Activated CD4-positive, alpha-beta T cell treated with anti-CD3 and anti-CD28 coated beads, Interleukin-2, Interleukin-4, amounts not matched to agents 100 ng/mL and 50 ng/mL, durations not matched to agents 16 hours and 8 hours (primary cell): ENCODE data around the gene DUSP22.

ENCODE experiments used
- DNase-seq: peaks from one replicate; pipeline ENCODE4 v3.0.0-alpha.2; 2020; ENCODE audit warnings: low spot score

DUSP22 gene

DNA sequence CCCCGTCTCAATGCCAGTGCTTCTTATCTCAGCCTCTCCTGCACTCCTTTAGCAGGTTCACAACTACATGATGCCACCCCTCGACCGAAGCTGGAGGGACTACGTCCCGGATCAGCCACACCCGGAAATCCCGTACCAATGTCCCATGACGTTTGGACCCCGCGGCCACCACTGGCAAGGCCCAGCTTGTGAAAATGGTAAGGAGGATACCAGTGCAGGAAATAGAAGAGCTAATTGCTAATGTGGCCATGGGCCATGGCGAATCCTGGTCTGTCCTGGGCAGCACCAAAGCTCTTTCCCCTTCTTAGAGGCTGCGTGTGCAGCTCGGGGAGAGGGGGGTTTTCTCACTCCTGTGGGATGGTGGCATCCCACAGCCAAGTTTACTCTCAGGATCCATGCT lies 104.8 kb downstream of the DUSP22 start:
- no peak for DNase-seq

GRCh38 chr6:397604-398003 lies 105.3 kb downstream of the DUSP22 start:
- DNase-seq: no peak

DNA sequence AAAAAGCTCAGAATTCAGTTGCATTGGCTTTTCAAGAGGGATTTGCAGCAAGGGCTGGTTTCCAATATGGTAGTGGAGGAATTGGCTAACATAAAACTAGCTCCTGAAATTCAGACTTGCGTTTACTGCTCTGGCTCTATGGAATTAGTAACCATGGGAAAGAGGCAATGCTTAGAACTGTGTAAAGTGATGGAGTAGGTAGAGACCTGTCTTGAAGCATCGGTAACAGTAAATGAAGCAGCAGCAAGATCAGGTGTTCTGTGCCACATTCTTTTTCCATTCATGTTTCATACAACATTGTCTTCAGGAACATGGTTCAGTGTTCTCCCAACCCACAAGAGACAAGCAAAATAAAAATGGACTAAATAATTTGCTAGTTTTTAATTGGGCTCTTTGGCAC lies 105.8 kb downstream of the DUSP22 start:
- DNase-seq: no peak

DNA sequence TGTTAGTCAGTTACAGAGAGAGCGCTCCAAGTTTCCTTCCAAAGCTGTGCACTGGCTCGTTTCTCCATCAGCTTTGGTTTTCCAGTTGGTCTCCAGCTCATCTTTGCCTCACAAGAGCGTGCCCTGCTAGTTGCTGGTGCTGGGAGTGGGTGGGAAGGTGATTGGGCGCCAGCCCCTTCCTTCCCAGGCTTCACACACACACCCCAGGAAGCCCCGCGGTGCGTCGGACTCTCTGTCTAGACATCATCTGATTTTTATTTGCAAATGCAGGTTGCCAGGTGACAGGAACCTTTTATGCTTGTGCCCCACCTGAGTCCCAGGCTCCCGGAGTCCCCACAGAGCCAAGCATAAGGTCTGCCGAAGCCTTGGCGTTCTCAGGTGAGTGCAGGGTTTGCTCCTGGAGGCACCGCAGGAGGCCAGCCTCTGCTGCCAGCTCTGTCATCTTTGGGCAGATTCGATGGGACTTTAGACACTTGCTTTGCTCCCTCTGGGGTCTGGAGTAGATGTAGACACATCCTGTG lies 106.3 kb downstream of the DUSP22 start:
- DNase-seq: no peak

GRCh38 chr6:399785-400534 lies 107.7 kb downstream of the DUSP22 start:
- DNase-seq: peak; percentile 53

GRCh38 chr6:400815-401214 lies 108.5 kb downstream of the DUSP22 start:
- DNase-seq: no peak
